Naive thymus-derived CD8-positive, alpha-beta T cell (primary cell): ENCODE measurements around the gene PRKAG3. TPM values are rescaled to one million over a fixed set of nuclear protein-coding genes. Genes with fewer than 3 reads are reported as not detected.

ENCODE experiments used
- ATAC-seq, 2 donors: fragments of 150-1000 bp; cut with Tn5 transposase in 1 of 2; sonication (Bioruptor Pico), chemical (Tn5 transposase) in 1 of 2; 1 replicate in 1 of 2; 2 replicates in 1 of 2; pipeline ENCODE4 v1.10.0; 2021; ENCODE audit warnings: mild to moderate bottlenecking in 2 of 2, moderate library complexity in 2 of 2
- POLR2A ChIA-PET: fragments of 350-600 bp; sonication (Branson Sonifier 250); formaldehyde crosslinking; loops from one replicate; lab custom pipeline; 2021; ENCODE audit warnings: antibody characterized with exemption; lab: Charles Lee
- DNase-seq, 10 donors: peaks; one replicate each; pipeline versions ENCODE4 v3.0.0 to v3.0.0-alpha.2; 2020 to 2022
- H3K27ac Mint-ChIP-seq, 10 donors: one replicate each; pipeline ENCODE4 v1.8.0; 2020 to 2022; ENCODE audit warnings: mild to moderate bottlenecking in 10 of 10, mixed read lengths in 10 of 10, moderate library complexity in 4 of 10, inconsistent platforms in 1 of 10
- H3K27me3 Mint-ChIP-seq, 5 donors: one replicate each; pipeline ENCODE4 v1.8.0; 2021 to 2022; ENCODE audit warnings: mixed read lengths in 5 of 5
- H3K36me3 Mint-ChIP-seq, 3 donors: one replicate each; pipeline ENCODE4 v1.8.0; 2020 to 2022; ENCODE audit warnings: mixed read lengths in 3 of 3, mild to moderate bottlenecking in 2 of 3, inconsistent platforms in 1 of 3
- H3K4me1 Mint-ChIP-seq, 4 donors: one replicate each; pipeline ENCODE4 v1.8.0; 2021 to 2022; ENCODE audit warnings: mixed read lengths in 4 of 4
- H3K4me3 Mint-ChIP-seq, 10 donors: one replicate each; pipeline ENCODE4 v1.8.0; 2020 to 2022; ENCODE audit warnings: mild to moderate bottlenecking in 10 of 10, mixed read lengths in 10 of 10, moderate library complexity in 6 of 10, inconsistent platforms in 1 of 10
- H3K9me3 Mint-ChIP-seq, 9 donors: one replicate each; pipeline ENCODE4 v1.8.0; 2020 to 2022; ENCODE audit warnings: mixed read lengths in 9 of 9, mild to moderate bottlenecking in 3 of 9, inconsistent platforms in 1 of 9, moderate library complexity in 1 of 9
- polyA plus RNA-seq, 3 donors: library from polyadenylated mRNA; unstranded; fragments of 300-500 nt; fragmentation: Illumina TruSeq; gene quantifications; one replicate each; pipeline ENCODE4 v1.2.3, GENCODE V29; 2021
- total RNA-seq, 8 experiments: library from RNA in 2 of 8; stranded (reverse) in 2 of 8; gene quantifications; one replicate each; pipeline ENCODE4 v1.2.3 and lab custom pipeline; 2021 to 2026

Gene PRKAG3
- total and polyA plus RNA-seq, 5 experiments from 2014 or later: not detected

DNA sequence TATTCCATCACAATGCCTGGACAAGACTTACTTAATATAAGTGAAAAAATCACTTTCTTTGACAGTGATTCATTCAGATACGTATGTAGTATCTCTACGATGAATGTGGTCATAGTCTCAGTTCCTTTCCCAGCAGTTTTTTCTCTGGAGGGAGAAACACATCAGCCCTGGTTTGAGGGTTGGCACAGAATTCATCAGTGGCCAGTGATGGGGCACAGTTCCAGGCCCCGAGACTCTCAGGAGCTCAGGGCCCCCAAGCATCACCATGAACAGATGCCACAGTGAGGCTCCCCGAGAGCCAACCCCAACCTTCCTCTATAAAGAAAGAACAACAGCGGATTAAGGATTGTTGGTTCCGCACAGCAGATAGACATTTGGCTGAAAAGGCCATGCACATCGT, 12.5 kb downstream of the PRKAG3 start:
- DNase-seq (no peak), ATAC-seq (no peak)
- Mint-ChIP-seq H3K9me3 (no peaks in the 10 kb centered on the region), H3K27me3 (peaks cover 0 to 23% (median 18%) of the 10 kb centered on the region in 5 donors), H3K36me3 (no peaks in the 10 kb centered on the region), H3K4me1 (peaks cover 0 to 2% (median 0%) of the 10 kb centered on the region in 4 donors), H3K4me3 (no peak overlapping the region), H3K27ac (no peak overlapping the region)
- POLR2A ChIA-PET: no interaction called here

DNA sequence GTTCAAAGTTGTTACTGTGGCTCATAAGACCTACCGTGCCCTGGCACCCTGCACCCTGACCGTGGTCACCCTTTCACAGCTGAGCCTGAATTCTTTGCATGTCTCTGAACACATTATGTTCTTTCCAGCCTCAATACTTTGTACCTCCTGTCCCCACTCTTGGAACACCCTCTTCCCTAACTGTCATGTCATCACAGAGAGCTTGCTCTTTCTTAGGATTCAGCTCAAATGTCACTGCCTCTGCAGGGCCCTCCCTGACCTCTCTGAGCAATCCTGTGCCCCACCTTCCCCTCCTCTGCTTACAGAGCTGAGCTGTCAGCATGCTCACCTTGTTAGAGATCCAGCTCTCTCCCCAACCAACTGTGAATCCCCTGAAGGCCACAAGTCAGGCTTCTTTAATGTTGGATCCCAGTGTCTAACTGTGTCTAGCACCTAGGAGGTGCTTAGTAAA, 15.0 kb downstream of the PRKAG3 start:
- peaks cover 0 to 2% (median 0%) of the 10 kb centered on the region in 4 donors for H3K4me1 Mint-ChIP-seq
- DNase-seq (no peak), ATAC-seq (no peak)
- H3K4me3 Mint-ChIP-seq: no peak overlapping the region
- no peak overlapping the region for H3K27ac Mint-ChIP-seq
- no peaks in the 10 kb centered on the region for H3K36me3 Mint-ChIP-seq
- POLR2A ChIA-PET: no interaction called here
- H3K27me3 Mint-ChIP-seq: peaks cover 2 to 44% (median 21%) of the 10 kb centered on the region in 5 donors
- H3K9me3 Mint-ChIP-seq: no peaks in the 10 kb centered on the region

DNA sequence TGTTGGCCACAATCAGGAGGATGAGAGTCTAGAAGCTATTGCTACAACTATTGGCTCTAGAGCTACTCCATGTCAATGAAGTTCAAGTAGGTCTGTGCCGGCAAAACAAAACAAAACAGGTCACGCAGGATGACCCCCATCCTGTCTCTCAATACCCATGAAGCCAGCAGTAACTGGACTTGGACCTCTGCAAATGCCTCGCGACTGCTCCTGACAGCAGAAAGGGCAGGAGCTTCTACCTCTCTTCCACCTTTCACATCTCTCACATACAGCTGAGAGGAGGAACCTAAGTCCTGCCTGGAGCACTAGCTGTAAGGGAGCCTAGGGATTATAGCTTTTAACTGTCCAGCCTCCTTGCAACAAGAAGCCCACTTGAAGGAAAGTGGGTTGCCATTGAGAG, 16.0 kb downstream of the PRKAG3 start:
- no peaks in the 10 kb centered on the region for H3K4me1 Mint-ChIP-seq
- ATAC-seq (no peak), DNase-seq (no peak)
- H3K9me3 Mint-ChIP-seq: no peaks in the 10 kb centered on the region
- no peak overlapping the region for H3K4me3 Mint-ChIP-seq
- H3K27ac Mint-ChIP-seq: no peak overlapping the region
- POLR2A ChIA-PET: no interaction called here
- H3K27me3 Mint-ChIP-seq: peaks cover 4 to 40% (median 17%) of the 10 kb centered on the region in 5 donors
- H3K36me3 Mint-ChIP-seq: no peaks in the 10 kb centered on the region

DNA sequence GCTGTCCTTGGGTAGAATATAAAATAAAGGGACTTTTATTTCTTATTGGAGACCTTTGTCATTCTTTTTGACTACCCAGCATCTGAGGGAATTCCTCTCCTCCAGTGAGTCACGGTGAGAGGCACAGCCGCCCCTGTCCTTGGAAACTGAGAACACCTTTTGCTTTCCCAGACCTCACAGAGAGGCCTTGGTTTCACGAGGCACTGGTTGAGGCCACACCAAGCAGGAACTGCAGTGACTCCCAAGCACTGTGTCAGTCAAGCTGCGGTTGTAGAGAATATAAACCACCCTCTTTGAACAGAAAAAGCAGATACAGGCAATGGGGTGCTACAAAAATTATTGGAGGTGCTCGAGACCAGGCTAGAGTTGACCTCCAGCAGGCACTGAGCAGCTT, 16.4 kb downstream of the PRKAG3 start:
- Mint-ChIP-seq H3K4me3 (no peak overlapping the region), H3K9me3 (no peaks in the 10 kb centered on the region), H3K27me3 (peaks cover 4 to 36% (median 15%) of the 10 kb centered on the region in 5 donors), H3K27ac (no peak overlapping the region), H3K4me1 (no peaks in the 10 kb centered on the region), H3K36me3 (no peaks in the 10 kb centered on the region)
- ATAC-seq (no peak), DNase-seq (no peak)
- POLR2A ChIA-PET: no interaction called here

DNA sequence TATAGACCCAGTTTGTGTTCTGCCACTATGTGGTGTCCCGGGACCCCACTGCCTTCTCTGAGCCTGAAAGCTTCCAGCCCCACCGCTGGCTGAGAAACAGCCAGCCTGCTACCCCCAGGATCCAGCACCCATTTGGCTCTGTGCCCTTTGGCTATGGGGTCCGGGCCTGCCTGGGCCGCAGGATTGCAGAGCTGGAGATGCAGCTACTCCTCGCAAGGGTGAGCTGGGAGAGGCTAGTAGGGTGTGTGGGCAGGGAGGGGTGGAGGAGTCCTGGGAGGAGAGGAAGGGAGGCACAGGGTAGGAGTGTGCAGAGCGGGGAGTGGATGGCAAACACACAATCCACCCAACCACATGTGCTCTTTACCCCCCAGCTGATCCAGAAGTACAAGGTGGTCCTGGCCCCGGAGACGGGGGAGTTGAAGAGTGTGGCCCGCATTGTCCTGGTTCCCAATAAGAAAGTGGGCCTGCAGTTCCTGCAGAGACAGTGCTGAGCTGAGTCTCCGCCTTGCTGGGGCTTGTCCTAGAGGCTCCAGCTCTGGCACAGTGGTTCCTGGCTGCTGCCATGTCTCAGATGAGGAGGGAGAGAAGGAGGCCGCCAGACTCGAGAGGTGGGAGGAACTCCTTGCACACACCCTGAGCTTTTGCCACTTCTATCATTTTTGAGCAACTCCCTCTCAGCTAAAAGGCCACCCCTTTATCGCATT, 16.9 kb downstream of the PRKAG3 start:
- Mint-ChIP-seq H3K4me1 (no peaks in the 10 kb centered on the region), H3K4me3 (no peak overlapping the region), H3K36me3 (no peaks in the 10 kb centered on the region), H3K27ac (no peak overlapping the region), H3K27me3 (peaks cover 5 to 36% (median 15%) of the 10 kb centered on the region in 5 donors), H3K9me3 (no peaks in the 10 kb centered on the region)
- ATAC-seq (no peak), DNase-seq (no peak)
- POLR2A ChIA-PET: no interaction called here

DNA sequence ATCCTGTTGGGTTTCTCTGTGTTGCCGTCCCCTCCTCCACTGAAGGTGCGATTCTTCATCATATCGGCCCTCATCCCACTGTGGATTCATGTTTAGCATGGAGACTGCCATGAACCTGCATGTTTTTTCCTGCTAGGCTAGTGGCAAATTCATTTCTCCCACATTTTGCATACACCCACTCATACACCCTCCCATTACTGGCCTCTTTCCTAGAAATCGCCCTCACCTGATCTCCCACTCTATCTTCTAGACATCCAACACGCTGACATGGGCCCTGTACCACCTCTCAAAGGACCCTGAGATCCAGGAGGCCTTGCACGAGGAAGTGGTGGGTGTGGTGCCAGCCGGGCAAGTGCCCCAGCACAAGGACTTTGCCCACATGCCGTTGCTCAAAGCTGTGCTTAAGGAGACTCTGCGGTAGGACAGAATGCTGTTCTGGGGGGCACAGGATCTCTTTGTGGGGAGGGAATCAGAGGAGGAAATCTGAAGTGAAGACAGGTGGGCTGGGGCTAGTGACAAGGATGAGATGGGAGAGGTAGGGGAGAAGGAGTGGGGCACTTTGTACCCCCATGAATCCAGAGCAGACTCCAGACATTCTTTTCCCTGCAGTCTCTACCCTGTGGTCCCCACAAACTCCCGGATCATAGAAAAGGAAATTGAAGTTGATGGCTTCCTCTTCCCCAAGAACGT, 17.7 kb downstream of the PRKAG3 start:
- H3K9me3 Mint-ChIP-seq: no peaks in the 10 kb centered on the region
- DNase-seq (no peak), ATAC-seq (no peak)
- H3K27ac Mint-ChIP-seq: no peak overlapping the region
- peaks cover 7 to 43% (median 20%) of the 10 kb centered on the region in 5 donors for H3K27me3 Mint-ChIP-seq
- H3K4me1 Mint-ChIP-seq: no peaks in the 10 kb centered on the region
- no peaks in the 10 kb centered on the region for H3K36me3 Mint-ChIP-seq
- POLR2A ChIA-PET: no interaction called here
- H3K4me3 Mint-ChIP-seq: no peak overlapping the region

DNA sequence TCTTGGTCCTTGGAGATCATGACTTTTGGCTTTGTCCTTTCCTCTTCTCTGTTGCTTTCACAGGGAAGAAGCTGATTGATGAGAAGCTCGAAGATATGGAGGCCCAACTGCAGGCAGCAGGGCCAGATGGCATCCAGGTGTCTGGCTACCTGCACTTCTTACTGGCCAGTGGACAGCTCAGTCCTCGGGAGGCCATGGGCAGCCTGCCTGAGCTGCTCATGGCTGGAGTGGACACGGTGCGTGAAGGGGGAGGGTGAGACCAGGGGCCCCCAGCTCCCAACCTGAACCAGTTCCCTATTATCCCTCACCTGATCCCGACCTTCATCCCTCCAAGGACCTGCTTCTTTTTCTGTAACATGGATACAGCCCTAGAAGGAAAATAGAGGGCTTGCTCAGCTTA, 18.7 kb downstream of the PRKAG3 start:
- no peak for DNase-seq
- Mint-ChIP-seq H3K9me3 (no peaks in the 10 kb centered on the region), H3K4me3 (no peak overlapping the region), H3K27me3 (peaks cover 12 to 45% (median 28%) of the 10 kb centered on the region in 5 donors), H3K27ac (no peak overlapping the region), H3K36me3 (no peaks in the 10 kb centered on the region), H3K4me1 (no peaks in the 10 kb centered on the region)
- no peak for ATAC-seq
- POLR2A ChIA-PET: no interaction called here

DNA sequence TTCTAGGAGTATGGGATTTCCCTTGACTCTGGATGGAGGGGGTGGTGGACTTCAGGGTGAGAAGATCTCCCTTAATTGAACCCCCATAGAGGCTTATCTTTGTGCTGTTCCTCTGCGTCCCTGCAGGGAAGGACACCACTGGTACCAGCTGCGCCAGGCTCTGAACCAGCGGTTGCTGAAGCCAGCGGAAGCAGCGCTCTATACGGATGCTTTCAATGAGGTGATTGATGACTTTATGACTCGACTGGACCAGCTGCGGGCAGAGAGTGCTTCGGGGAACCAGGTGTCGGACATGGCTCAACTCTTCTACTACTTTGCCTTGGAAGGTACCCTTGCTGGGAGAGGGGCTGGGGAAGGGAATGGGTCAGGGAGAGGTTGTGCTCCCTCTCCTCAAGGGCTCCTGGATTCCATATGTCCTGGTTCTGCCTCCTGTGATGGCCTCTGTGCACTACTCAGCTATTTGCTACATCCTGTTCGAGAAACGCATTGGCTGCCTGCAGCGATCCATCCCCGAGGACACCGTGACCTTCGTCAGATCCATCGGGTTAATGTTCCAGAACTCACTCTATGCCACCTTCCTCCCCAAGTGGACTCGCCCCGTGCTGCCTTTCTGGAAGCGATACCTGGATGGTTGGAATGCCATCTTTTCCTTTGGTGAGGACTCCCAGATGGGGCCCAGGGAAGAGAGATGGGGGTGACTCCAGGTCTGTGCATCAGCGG, 19.3 kb downstream of the PRKAG3 start:
- DNase-seq (no peak), ATAC-seq (no peak)
- Mint-ChIP-seq H3K27ac (no peak overlapping the region), H3K9me3 (no peaks in the 10 kb centered on the region), H3K4me1 (no peaks in the 10 kb centered on the region), H3K27me3 (peaks cover 12 to 45% (median 25%) of the 10 kb centered on the region in 5 donors), H3K36me3 (no peaks in the 10 kb centered on the region), H3K4me3 (no peak overlapping the region)
- POLR2A ChIA-PET: no interaction called here

DNA sequence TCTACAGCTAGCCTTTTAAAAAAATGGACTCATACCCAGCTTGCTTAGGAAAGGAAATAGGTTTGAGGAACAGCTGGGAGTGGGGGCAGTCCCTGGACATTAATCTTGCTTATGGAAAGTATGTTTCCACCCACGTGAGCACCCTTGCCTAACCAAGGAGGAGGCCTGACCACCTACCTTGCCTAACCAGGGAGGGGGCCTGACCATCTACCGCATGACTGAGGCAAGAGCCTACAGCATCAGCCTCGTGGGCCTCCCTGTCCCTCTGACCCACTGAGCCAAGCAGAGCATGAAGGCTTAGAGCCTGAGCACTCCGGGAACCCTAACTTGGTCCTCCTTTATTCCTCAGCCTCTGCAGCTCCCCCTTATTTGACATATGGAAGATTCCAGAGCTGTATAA, 20.2 kb downstream of the PRKAG3 start:
- Mint-ChIP-seq H3K4me1 (no peaks in the 10 kb centered on the region), H3K27me3 (peaks cover 14 to 51% (median 28%) of the 10 kb centered on the region in 5 donors), H3K27ac (no peak overlapping the region), H3K9me3 (no peaks in the 10 kb centered on the region), H3K4me3 (no peak overlapping the region), H3K36me3 (no peaks in the 10 kb centered on the region)
- POLR2A ChIA-PET: no interaction called here
- DNase-seq (no peak), ATAC-seq (no peak)

DNA sequence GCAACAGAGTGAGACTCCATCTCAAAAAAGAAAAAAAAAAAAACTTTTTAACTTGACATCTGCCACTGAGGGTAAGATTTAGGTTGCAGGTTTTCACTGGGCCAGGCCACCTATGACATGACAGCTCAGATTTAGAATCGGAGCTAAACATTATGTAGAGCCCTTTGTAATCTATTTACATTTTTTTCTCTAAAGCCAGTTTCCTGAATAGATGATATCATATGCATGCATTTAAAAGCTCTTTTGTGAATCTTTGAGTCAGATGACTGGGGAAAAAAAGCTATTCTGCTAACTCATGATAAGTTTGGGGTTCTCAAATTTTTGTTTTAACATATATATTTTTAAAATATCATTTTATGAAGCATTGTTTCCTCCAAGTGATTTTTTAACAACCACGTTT, 21.3 kb downstream of the PRKAG3 start:
- POLR2A ChIA-PET: interaction anchor here (1.1 kb wide), 1 partner anchor 99 kb away, joined by 3 read pairs; the partner anchor contains the start of gene TTLL4
- ATAC-seq (no peak), DNase-seq (no peak)
- Mint-ChIP-seq H3K27me3 (peaks cover 15 to 60% (median 34%) of the 10 kb centered on the region in 5 donors), H3K36me3 (peaks cover 0 to 5% (median under 1%) of the 10 kb centered on the region in 3 donors), H3K27ac (no peak overlapping the region), H3K9me3 (peaks cover 0 to 6% (median 3%) of the 10 kb centered on the region in 9 donors), H3K4me3 (no peak overlapping the region), H3K4me1 (no peaks in the 10 kb centered on the region)

DNA sequence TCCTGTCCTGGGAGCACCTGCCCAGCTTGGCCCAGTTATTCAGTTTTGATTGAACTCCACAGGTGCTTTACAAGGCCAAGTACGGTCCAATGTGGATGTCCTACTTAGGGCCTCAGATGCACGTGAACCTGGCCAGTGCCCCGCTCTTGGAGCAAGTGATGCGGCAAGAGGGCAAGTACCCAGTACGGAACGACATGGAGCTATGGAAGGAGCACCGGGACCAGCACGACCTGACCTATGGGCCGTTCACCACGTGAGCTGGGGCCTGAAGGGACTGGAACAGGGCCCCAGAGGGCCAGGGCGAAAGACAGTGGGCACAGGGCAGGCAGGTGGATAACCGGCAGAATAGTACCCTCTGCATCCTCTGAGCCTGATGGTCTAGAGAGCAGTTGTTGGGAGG, 22.1 kb downstream of the PRKAG3 start:
- no peaks in the 10 kb centered on the region for H3K4me1 Mint-ChIP-seq
- H3K36me3 Mint-ChIP-seq: peaks cover 2 to 13% (median 8%) of the 10 kb centered on the region in 3 donors
- POLR2A ChIA-PET: interaction anchor here (1.1 kb wide), 1 partner anchor 99 kb away, joined by 3 read pairs; the partner anchor contains the start of gene TTLL4
- H3K4me3 Mint-ChIP-seq: no peak overlapping the region
- H3K27ac Mint-ChIP-seq: peak overlapping the region in 1 of 10 donors; percentile 31
- peaks cover 23 to 68% (median 34%) of the 10 kb centered on the region in 5 donors for H3K27me3 Mint-ChIP-seq
- ATAC-seq (no peak), DNase-seq (no peak)
- H3K9me3 Mint-ChIP-seq: peaks cover 0 to 13% (median 10%) of the 10 kb centered on the region in 9 donors

DNA sequence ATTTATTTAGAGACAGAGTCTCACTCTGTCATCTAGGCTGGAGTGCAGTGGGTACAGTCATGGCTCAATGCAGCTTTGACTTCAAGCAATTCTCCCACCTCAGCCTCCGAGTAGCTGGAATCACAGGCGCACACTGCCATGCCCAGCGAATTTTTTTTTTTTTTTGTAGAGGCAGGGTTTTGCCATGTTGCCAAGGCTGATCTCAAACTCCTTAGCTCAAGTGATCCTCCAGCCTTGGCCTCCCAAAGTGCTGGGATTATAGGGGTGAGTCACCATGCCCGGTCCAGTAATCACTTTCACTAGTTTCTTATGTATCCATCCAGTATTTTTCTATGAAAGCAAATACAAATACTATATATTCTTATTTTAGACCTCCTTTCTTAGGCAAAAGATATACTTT, 24.0 kb downstream of the PRKAG3 start:
- peaks cover 0 to 4% (median under 1%) of the 10 kb centered on the region in 4 donors for H3K4me1 Mint-ChIP-seq
- POLR2A ChIA-PET: no interaction called here
- H3K36me3 Mint-ChIP-seq: peaks cover 2 to 13% (median 12%) of the 10 kb centered on the region in 3 donors
- H3K27me3 Mint-ChIP-seq: peaks cover 23 to 52% (median 30%) of the 10 kb centered on the region in 5 donors
- peaks cover 0 to 19% (median 12%) of the 10 kb centered on the region in 9 donors for H3K9me3 Mint-ChIP-seq
- no peak for DNase-seq
- no peak for ATAC-seq
- no peak overlapping the region for H3K27ac Mint-ChIP-seq
- H3K4me3 Mint-ChIP-seq: no peak overlapping the region
